GM21528 (cell line): ENCODE results near the gene UGT2A3.
"Not testable (repeated sequence)": the region's sequence is repeated elsewhere in the genome, so short reads cannot be mapped to it uniquely, and the experiment has no call there.

ENCODE experiments used
- ATAC-seq: cut with Tn5 transposase; IDR thresholded peaks from one replicate; pipeline ENCODE4 v1.9.1; 2021; ENCODE audit warnings: mild to moderate bottlenecking, moderate library complexity; ENCODE audit not compliant: unreplicated experiment, low FRiP score

Gene UGT2A3

GRCh38 chr4:68951078-68951805 is at the start of gene UGT2A3:
TSS of gene UGT2A3 (minus strand) at chr4:68951804. CDS start at chr4:68951760, 44 bp downstream.
- ATAC-seq = no peak

GRCh38 chr4:68997040-68997439 is 45.4 kb upstream of the UGT2A3 start:
- ATAC-seq = no peak

GRCh38 chr4:68995292-68995691 is 43.7 kb upstream of the UGT2A3 start:
- ATAC-seq = no peak

- peak; percentile 80 for ATAC-seq
Measured at GRCh38 chr4:68987007-68987406, 35.4 kb upstream of the UGT2A3 start.

- no peak for ATAC-seq
Measured at GRCh38 chr4:68985442-68985841, 33.8 kb upstream of the UGT2A3 start.

GRCh38 chr4:68984947-68985346 is 33.3 kb upstream of the UGT2A3 start:
- no peak for ATAC-seq

GRCh38 chr4:68963374-68963773 is 11.8 kb upstream of the UGT2A3 start:
- no peak for ATAC-seq

GRCh38 chr4:68962868-68963267 is 11.3 kb upstream of the UGT2A3 start:
- ATAC-seq = no peak

GRCh38 chr4:68960294-68961163 is 8.9 kb upstream of the UGT2A3 start:
- ATAC-seq = no peak

- not testable (repeated sequence) for ATAC-seq
Measured at GRCh38 chr4:68959085-68959484, 7.5 kb upstream of the UGT2A3 start.

- no peak for ATAC-seq
Measured at GRCh38 chr4:68954126-68954525, 2.5 kb upstream of the UGT2A3 start.

GRCh38 chr4:68953056-68953596 is 1.5 kb upstream of the UGT2A3 start:
- no peak for ATAC-seq

- no peak for ATAC-seq
Measured at GRCh38 chr4:68951806-68952585, 392 bp upstream of the UGT2A3 start.

- no peak for ATAC-seq
Measured at GRCh38 chr4:68950033-68950432, 1.6 kb downstream of the UGT2A3 start.

- ATAC-seq = no peak
Measured at GRCh38 chr4:68948985-68949384, 2.6 kb downstream of the UGT2A3 start.

- no peak for ATAC-seq
Measured at GRCh38 chr4:68948044-68948743, 3.4 kb downstream of the UGT2A3 start.

- ATAC-seq = no peak
Measured at GRCh38 chr4:68929076-68929737, 22.4 kb downstream of the UGT2A3 start.

- ATAC-seq = no peak
Measured at GRCh38 chr4:68927165-68927564, 24.4 kb downstream of the UGT2A3 start.

- ATAC-seq = not testable (repeated sequence)
Measured at GRCh38 chr4:68922202-68922601, 29.4 kb downstream of the UGT2A3 start.
